GM21390 (cell line): ENCODE data around the gene HDAC5.

Experiments
- ATAC-seq: cut with Tn5 transposase; IDR thresholded peaks from one replicate; pipeline ENCODE4 v1.9.1; 2021; ENCODE audit not compliant: unreplicated experiment

HDAC5 gene

GRCh38 chr17:44091200-44091997, 32.0 kb downstream of the HDAC5 start:
- ATAC-seq, result no peak

DNA sequence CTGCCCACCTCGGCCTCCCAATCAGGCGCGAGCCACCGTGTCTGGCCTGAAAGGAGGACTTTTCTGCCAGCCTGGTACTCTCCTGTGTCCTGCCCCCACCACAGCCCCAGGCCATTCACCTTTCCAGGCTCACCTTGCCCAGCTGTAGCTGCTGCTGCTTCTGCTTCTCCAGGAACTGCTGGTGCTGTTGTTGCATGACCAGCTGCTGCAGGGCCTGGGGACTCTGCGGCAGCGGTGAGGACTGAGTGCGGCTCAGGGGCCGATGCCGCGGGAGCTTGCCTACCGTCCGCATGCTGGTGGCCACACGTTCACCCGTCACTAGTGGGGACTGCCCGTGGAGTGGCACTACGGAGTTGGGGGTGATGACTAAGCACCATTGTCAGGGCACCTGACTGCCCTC, 35.2 kb downstream of the HDAC5 start:
- ATAC-seq, result no peak

DNA sequence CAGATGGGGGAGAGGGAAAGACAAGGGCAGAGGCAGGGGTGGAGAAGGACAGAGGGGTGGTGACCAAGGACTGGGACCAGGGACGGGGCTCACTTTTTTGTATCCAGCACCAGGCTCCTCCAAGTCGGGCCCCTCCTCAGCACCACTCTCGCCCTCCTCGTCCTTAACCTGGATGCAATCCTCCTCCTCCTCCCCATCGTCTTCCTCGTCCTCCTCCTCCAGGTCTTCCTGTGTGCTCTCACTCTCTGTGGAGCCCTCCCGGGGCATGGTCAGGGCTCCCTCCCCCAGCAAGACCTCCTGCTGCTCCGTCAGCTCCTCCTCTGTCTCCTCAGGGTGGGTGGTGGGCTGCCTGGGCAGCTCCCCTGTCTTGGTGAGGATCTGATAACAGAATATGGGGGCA, 36.1 kb downstream of the HDAC5 start:
- no peak for ATAC-seq

DNA sequence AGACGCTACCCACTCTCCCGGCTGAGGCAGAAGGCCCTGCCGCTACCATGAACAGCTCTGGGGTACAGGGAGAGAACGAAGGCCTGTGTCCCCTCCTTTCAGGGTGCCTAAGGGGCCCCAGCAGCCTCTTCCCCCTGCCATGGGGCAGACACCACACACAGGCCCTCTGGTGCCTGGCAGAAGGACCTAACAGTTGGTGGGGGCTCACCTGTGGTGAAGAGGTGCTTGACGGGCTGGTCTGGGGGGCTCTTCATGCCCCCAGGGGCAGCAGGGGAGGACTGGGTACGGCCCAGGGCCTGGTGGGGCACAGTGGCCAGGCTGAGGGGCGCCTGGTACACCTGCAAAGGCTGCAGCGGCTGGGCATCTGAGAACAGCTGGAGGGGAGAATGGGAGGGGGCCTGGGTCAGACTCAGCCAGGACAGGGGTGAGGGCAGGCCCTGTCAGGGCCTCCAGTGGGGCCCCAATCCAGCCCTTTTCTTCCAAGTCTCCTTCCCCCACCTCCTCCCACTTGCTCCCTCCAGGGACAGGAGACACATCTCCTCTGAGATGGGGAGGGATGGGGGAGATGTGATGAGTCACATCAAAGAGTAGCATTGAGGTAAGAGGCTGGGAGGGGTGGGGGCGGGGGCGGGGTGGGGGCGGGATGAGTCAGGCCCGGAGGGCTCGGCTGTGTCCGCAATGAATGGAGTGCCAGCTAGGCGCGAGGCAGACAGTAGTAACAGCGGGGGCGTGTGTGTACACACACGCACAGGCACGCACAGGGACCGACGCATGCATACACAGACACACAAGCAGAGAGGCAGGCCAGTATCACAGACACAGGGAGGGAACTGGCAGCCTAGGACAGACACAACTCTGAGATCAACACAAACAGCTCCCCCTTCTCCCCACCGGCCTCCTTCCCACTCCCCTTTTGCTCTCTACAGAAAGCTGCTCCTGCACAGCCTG, 36.8 kb downstream of the HDAC5 start:
- no peak for ATAC-seq

DNA sequence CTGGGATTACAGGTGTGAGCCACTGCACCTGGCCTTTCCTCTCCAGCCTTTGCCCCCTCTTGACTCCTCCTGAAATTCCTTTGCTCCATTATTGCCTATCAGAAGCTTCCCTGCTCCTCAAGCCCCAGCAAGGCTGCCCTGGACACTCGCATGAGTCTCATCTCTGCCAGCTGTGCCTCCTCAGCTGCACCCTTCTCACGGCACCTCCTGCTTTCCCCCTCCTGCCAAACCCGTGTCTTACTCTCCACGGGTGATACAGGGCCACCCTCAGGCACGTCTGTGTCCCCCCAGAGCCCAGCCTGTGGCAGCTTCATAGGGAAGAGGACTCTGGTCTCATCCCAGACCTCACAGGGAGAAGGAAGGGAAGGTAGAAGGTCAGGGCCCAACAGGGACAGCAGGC, 37.5 kb downstream of the HDAC5 start:
- no peak for ATAC-seq

DNA sequence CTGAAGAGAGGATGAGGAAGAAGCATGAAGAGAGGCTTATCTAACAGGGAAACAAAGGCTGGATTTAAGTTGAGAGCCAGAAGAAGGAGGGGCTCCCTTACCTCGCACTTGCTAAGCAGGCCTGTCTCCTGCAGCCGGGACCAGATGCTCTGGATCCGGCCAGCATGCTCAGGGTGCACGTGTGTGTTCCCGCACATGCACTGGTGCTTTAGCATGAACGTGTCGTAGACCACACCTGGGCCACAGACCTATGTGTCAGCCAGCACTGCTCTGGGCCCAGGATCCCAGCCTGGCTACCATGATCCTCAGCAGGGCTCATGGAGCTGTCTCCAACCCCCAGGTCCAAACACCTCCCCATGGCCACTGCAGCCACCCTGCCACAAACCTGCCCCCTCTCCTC, 38.5 kb downstream of the HDAC5 start:
- no peak for ATAC-seq

GRCh38 chr17:44084131-44084538, 39.3 kb downstream of the HDAC5 start:
- ATAC-seq, result no peak

DNA sequence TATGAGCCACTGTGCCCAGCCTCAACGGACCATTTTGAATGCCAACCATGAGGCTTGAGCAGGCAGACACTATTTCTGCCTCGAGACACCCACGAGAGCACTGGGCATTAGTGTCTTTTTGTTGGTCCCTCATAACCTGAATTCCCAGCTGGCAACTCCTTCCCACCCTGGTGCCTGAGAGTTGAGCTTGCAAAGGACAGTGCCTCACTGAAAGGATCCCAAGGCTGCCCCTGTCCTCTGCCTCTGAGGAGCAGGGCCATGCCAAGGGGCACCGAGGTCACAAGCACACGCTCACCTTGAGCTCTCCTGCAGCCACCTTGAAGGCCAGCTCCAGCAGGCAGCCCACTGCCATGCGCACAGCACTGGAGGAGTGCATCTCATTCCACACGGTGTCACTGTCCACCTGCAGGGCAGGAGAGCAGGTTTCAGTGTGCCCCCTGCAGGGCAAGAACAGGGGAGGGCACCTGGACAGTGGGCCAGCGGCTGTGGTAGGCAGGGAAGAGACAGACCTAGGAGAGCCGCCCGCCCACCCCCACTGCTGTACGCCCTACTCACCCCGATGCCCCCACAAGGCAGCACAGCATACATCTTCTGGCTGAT, 40.1 kb downstream of the HDAC5 start:
- ATAC-seq, result no peak

GRCh38 chr17:44082256-44082927, 41.0 kb downstream of the HDAC5 start:
- no peak for ATAC-seq

GRCh38 chr17:44081681-44082080, 41.8 kb downstream of the HDAC5 start:
- no peak for ATAC-seq

GRCh38 chr17:44079877-44080821, 43.3 kb downstream of the HDAC5 start:
- ATAC-seq, result no peak

DNA sequence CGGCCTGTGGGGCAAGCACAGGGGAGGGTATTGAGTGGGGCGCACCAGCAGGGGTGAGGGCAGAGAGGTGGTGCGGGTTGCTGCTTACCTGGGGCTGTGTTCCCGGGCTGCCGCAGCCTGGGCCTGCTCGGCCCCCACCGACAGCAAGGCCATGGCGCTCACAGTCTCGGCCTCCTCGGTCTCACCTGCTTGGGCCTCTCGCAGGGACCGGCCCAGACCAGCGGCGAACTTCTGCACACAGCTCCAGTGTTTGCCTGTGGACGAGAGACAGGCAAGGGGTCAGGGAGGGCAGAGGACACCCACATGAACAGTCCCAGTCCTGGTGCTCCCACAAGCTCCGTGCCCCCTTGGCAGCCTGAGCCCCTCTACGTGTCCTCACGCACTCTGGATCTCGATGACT, 45.0 kb downstream of the HDAC5 start:
- no peak for ATAC-seq

DNA sequence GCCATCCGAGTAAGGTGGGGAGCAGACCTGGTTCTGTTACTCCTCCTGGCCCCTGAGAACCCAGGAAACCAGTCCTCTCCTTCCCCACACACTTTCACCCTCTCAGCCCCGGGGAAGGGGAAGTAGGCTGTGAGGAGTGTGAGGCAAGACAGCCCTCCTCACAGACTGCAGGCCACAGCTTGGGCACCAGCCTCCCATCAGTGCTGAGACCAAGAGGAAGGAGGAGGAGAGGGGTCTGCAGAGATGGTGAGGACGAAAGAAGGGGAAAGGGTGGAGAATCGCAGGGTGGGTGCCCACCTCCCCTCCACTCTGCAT, 45.9 kb downstream of the HDAC5 start:
- ATAC-seq, result no peak

- ATAC-seq, result no peak
These were observed 46.5 kb downstream of the HDAC5 start for GRCh38 chr17:44076716-44077594.

- ATAC-seq, result no peak
These were observed 47.7 kb downstream of the HDAC5 start for GRCh38 chr17:44075598-44076293.

DNA sequence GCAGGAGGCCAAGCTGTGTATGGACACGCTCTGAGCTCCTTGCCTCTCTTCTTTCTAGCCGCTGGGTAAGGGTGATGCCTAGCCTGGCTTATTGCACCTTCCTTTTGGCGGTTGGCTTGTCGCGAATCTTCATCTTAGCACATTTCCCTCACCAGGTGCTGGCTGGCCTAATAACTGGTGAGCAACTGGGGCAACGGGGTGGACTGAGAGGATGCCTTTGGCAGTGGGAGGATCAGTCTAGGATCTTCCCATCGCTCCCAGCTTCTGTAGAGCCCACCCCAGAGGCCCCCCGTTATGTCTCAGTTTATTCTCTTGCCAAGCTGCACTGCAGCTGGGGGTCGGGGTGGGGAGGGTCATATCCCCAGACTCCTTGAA, 48.5 kb downstream of the HDAC5 start:
- ATAC-seq, result no peak

- ATAC-seq, result no peak
These were observed 49.1 kb downstream of the HDAC5 start for GRCh38 chr17:44074231-44074910.

DNA sequence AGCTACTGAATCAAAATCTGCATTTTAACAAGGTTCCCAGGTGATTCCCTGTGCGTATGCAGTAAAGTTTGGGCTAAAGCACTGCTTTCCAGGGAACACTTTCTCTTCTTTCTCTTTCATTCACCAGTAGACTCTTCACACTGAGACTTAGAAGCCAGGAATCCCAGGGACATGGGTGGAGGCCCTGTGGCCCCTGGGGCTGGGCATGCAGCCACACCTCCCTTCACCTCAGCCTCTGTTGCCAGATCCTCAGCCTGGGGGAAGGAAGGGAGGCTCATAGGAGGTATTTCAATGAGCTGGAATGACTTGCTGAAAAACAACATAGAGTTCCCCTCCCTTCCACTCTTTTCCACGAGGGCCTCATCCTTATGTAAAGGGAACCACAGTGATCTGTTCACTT, 51.7 kb downstream of the HDAC5 start:
- ATAC-seq, result no peak
